Hepatocyte (in vitro differentiated cells): ENCODE data around the gene ZFYVE19.

ENCODE experiments used
- CTCF ChIP-seq: fragments of 200-600 bp; sonication (generic); IDR thresholded peaks from 2 replicates; pipeline ENCODE4 v1.5.1; 2016; ENCODE audit warnings: antibody characterized with exemption, mild to moderate bottlenecking; ENCODE audit not compliant: poor library complexity
- EZH2 ChIP-seq: fragments of 200-600 bp; sonication (generic); IDR thresholded peaks from 2 replicates; pipeline ENCODE4 v1.6.1; 2016; ENCODE audit warnings: antibody characterized with exemption, mild to moderate bottlenecking, borderline replicate concordance

GRCh38 chr15:40823572-40824343, 16.9 kb downstream of the ZFYVE19 start:
- TF ChIP-seq EZH2 = no peak
- TF ChIP-seq CTCF = no peak
